Cardiac muscle cell (in vitro differentiated cells and primary cell): Measurements from ENCODE around the gene GNPDA2. TPM values are rescaled to one million over a fixed set of nuclear protein-coding genes. Genes with fewer than 3 reads are reported as not detected.

Experiments
- DNase-seq, 2 donors: peaks; one replicate each; pipeline versions ENCODE4 v3.0.0 to v3.0.0-alpha.2; 2010 to 2017; ENCODE audit warnings: low read depth in 1 of 2, low spot score in 1 of 2
- H3K27ac ChIP-seq: fragments of 200-600 bp; sonication (generic); 2 replicates; pipeline ENCODE4 v1.5.1; 2016
- H3K27me3 ChIP-seq: fragments of 200-600 bp; sonication (generic); 2 replicates; pipeline ENCODE4 v1.6.0; 2016; ENCODE audit warnings: control low read depth
- H3K36me3 ChIP-seq: fragments of 200-600 bp; sonication (generic); 2 replicates; pipeline ENCODE4 v1.5.1; 2016; ENCODE audit warnings: control low read depth
- H3K4me1 ChIP-seq: fragments of 200-600 bp; sonication (generic); 2 replicates; pipeline ENCODE4 v1.8.1; 2017; ENCODE audit warnings: low read depth, mild to moderate bottlenecking, mixed run types
- H3K4me3 ChIP-seq: fragments of 200-600 bp; sonication (generic); 2 replicates; pipeline ENCODE4 v1.5.1; 2016; ENCODE audit warnings: mild to moderate bottlenecking
- H3K9me3 ChIP-seq: fragments of 200-600 bp; sonication (generic); 2 replicates; pipeline ENCODE4 v1.5.1; 2017; ENCODE audit warnings: low read depth, mild to moderate bottlenecking, control low read depth
- polyA plus RNA-seq: library from polyadenylated mRNA; unstranded; fragments of >200 nt; fragmentation: Nextera tagmentation; extraction: Ambion mirVana; gene quantifications from 2 replicates; pipeline ENCODE4 v1.2.1, GENCODE V29; 2016
- total RNA-seq: library from RNA; depleted of rRNA; stranded (reverse); fragments of >200 nt; gene quantifications from 2 replicates; pipeline ENCODE4 v1.2.3, GENCODE V29; 2016
- TF ChIP-seq, protein P1 (sequence below): IDR thresholded peaks from 2 replicates; pipeline ENCODE4 v1.5.1; 2012; ENCODE audit warnings: low read depth, mild to moderate bottlenecking, low read length

The GNPDA2 gene
- total RNA-seq (7.9 and 10.0 TPM in 2 replicates), polyA plus RNA-seq (13.1 and 17.3 TPM in 2 replicates)

- H3K36me3 ChIP-seq: no peaks in the 10 kb centered on the region
- peaks cover 2% of the 10 kb centered on the region for H3K27me3 ChIP-seq
- DNase-seq: peak; percentile 94
- H3K9me3 ChIP-seq: no peaks in the 10 kb centered on the region
- TF ChIP-seq, protein P1, sequence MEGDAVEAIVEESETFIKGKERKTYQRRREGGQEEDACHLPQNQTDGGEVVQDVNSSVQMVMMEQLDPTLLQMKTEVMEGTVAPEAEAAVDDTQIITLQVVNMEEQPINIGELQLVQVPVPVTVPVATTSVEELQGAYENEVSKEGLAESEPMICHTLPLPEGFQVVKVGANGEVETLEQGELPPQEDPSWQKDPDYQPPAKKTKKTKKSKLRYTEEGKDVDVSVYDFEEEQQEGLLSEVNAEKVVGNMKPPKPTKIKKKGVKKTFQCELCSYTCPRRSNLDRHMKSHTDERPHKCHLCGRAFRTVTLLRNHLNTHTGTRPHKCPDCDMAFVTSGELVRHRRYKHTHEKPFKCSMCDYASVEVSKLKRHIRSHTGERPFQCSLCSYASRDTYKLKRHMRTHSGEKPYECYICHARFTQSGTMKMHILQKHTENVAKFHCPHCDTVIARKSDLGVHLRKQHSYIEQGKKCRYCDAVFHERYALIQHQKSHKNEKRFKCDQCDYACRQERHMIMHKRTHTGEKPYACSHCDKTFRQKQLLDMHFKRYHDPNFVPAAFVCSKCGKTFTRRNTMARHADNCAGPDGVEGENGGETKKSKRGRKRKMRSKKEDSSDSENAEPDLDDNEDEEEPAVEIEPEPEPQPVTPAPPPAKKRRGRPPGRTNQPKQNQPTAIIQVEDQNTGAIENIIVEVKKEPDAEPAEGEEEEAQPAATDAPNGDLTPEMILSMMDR: peak; percentile 38
- peaks cover 10% of the 10 kb centered on the region for H3K4me1 ChIP-seq
- H3K27ac ChIP-seq: peak within 1 kb of the TSS; percentile 62
- H3K4me3 ChIP-seq: peak within 1 kb of the TSS; percentile 48
These were observed at the start of gene GNPDA2 for GRCh38 chr4:44726038-44726871. GNPDA2 (minus strand) TSS chr4:44726556; CDS start chr4:44722207, 4,349 bp downstream.

- Histone ChIP-seq H3K4me1 (peaks cover 5% of the 10 kb centered on the region), H3K27ac (no peak overlapping the region), H3K36me3 (no peaks in the 10 kb centered on the region), H3K9me3 (no peaks in the 10 kb centered on the region), H3K4me3 (no peak overlapping the region), H3K27me3 (no peaks in the 10 kb centered on the region)
- DNase-seq: no peak
- TF ChIP-seq, protein P1: no peak
These were observed 46.0 kb upstream of the GNPDA2 start for GRCh38 chr4:44772340-44772739.

GRCh38 chr4:44771789-44772188 is 45.4 kb upstream of the GNPDA2 start:
- peaks cover 5% of the 10 kb centered on the region for H3K4me1 ChIP-seq
- H3K27me3 ChIP-seq: no peaks in the 10 kb centered on the region
- H3K27ac ChIP-seq: no peak overlapping the region
- H3K4me3 ChIP-seq: no peak overlapping the region
- TF ChIP-seq, protein P1: no peak
- no peaks in the 10 kb centered on the region for H3K36me3 ChIP-seq
- no peak for DNase-seq
- no peaks in the 10 kb centered on the region for H3K9me3 ChIP-seq

DNA sequence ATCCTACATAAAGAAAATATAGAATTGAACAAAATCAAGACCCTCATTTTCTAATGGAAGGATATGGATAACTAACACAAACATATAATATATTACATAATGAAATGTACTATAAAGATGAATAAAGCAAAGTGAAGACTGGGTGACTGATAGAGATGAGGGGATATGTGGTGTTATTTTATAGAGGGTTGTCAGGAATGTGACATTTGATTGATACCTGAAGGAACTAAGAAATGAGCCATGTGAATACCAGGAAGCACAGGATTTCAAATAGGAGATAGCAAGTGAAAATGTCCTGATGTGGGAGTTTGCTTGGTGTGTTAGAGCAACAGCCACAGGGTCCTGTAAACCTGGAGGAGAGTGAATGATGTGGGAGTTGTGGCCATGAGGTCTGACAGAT is 40.1 kb upstream of the GNPDA2 start:
- TF ChIP-seq, protein P1: no peak
- DNase-seq: no peak
- Histone ChIP-seq H3K27me3 (no peaks in the 10 kb centered on the region), H3K4me1 (peaks cover 5% of the 10 kb centered on the region), H3K9me3 (no peaks in the 10 kb centered on the region), H3K36me3 (no peaks in the 10 kb centered on the region), H3K4me3 (no peak overlapping the region), H3K27ac (no peak overlapping the region)

DNA sequence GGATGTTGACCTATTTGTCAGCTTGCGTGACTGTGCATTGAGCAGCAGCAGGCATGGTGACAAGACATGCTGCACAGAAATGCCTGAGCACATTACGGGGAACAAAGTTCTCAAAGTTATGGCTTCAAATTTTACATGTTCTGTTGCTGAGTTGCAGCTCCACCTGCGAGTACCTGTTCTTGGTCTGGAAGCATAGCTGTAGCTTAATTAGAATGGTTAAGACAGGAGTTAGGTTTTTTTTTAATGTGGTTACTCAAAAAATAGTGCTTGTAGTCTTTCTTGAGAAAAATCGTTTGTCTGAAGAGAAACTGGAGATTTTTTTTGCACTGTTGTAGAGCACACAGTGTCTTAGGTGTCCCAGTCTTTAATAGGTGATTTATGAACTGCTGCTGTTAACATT is 38.8 kb upstream of the GNPDA2 start:
- no peaks in the 10 kb centered on the region for H3K27me3 ChIP-seq

More for the DNA sequence above, 38.8 kb upstream of the GNPDA2 start:
- Histone ChIP-seq H3K4me1 (peaks cover 5% of the 10 kb centered on the region), H3K9me3 (no peaks in the 10 kb centered on the region), H3K27ac (no peak overlapping the region), H3K4me3 (no peak overlapping the region), H3K36me3 (no peaks in the 10 kb centered on the region)
- DNase-seq: no peak
- TF ChIP-seq, protein P1: no peak
